T47D (cell line): ENCODE measurements around the gene ZNF786.
A peak's percentile ranks its signal among the peaks of the same experiment; 100 is the strongest.
"Not testable (repeated sequence)": the region's sequence is repeated elsewhere in the genome, so short reads cannot be mapped to it uniquely, and the experiment has no call there.

ENCODE experiments used
- DNase-seq, 2 experiments: peaks; one replicate each; pipeline versions ENCODE4 v3.0.0 to v3.0.0-alpha.2; 2011 to 2012; ENCODE audit warnings: low read depth in 1 of 2, low spot score in 1 of 2
- JUND ChIP-seq: IDR thresholded peaks from 2 replicates; pipeline ENCODE4 v1.6.1; 2012; ENCODE audit warnings: low read depth
- in situ Hi-C: cut with HindIII; loops from 2 replicates; pipeline ENCODE4 v1.10.0; 2016; ENCODE audit warnings: low sequenced_read_pairs, low pct_unique_long_range_greater_than_20kb

The ZNF786 gene

DNA sequence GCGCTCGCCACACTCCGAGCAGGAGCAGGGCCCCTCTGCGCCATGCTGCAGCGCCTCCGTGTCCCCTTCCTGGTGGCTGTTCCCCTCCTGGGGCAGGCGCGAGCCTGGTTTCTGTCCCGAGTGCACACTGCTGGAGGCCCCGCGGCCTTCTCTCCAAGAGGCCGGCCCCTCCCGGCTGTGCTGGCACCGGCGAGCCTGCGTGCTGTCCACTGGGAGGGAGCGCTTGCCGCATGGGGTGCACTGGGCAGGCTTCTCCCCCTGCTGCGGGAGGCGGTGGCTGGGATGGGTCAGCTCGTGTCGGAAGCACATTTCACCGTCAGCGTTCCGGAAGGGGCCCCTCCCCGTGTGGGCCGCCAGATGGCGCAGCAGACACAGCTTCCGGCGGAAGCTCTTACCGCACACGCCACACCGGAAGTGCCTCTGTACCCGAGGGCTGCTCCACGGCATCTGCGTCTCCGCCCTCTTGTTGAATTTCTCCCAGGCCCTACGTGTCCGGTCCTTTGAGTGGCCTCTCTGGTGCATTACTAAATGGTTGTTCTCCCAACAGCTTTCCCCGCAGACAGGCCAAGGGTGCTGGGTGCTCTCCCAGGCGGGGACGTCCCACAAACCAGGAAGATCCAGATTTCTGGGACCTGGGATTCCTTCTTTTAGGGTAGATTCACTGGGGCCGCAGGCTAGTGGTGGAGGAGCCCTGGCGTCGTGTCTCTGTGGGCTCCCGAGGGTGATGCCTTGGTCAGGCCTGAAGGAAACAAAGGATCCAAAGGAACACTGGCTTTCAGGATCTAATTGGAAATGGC is 18.7 kb downstream of the ZNF786 start:
- DNase-seq, result peak in 1 of 2 experiments; percentile 12
- in situ Hi-C loops, result no loop called here
- no peak for TF ChIP-seq JUND

DNA sequence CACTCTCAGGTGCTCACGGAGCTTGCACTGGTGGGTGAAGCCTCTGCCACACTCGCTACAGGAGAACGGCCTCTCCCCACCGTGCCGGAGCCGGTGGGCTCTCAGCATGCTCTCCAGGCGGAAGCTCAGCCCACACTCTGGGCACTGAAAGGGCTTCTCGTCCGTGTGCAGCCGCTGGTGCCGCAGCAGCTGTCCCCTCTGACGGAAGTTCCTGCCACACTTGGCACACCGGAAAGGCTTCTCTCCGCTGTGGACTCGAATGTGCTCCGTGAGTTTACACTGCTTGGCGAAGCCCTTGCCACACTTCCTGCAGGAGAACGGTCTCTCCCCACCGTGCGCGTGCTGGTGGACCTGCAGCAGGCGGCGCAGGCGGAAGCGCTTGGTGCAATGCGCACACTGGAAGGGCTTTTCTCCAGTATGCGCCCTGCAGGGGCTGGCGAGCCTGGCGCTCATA is 19.3 kb downstream of the ZNF786 start:
- no peak for TF ChIP-seq JUND
- DNase-seq, result no peak
- in situ Hi-C loops, result no loop called here

GRCh38 chr7:149070372-149071125 is 20.0 kb downstream of the ZNF786 start:
- in situ Hi-C loops, result no loop called here
- no peak for DNase-seq

GRCh38 chr7:149067869-149068268 is 22.6 kb downstream of the ZNF786 start:
- no peak for TF ChIP-seq JUND
- peak in 1 of 2 experiments; percentile 15 for DNase-seq
- in situ Hi-C loops, result no loop called here

More at GRCh38 chr7:149070372-149071125, 20.0 kb downstream of the ZNF786 start:
- TF ChIP-seq JUND, result no peak

- in situ Hi-C loops, result no loop called here
- DNase-seq, result no peak
- TF ChIP-seq JUND, result no peak
These were observed 27.0 kb downstream of the ZNF786 start for GRCh38 chr7:149063476-149063875.

GRCh38 chr7:149062217-149062899 is 28.2 kb downstream of the ZNF786 start:
- in situ Hi-C loops, DNase-seq: not testable (repeated sequence)

- DNase-seq, result no peak
- no peak for TF ChIP-seq JUND
- in situ Hi-C loops, result no loop called here
These were observed 30.4 kb downstream of the ZNF786 start for GRCh38 chr7:149060156-149060555.

- TF ChIP-seq JUND, result no peak
- in situ Hi-C loops, result no loop called here
These were observed 36.6 kb downstream of the ZNF786 start for GRCh38 chr7:149053885-149054284.

DNA sequence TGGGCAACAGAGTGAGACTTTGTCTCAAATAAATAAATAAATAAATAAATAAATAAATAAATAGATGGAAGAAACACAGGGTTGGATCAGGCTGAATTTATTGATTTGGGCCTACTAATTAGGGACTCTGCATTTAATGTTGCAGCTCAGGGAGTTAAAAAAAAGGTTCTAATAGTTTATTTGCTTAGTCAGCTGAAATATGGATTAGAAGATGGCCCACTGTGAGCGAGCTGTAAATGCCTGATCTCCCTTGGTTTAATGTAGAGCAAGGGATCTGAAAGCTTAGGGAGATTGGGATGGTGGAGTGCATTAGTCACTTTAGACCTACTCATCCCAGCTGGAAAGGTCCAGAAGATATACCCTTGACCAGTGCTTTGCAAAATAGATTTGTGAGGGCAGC is 37.1 kb downstream of the ZNF786 start:
- no peak for DNase-seq
- no peak for TF ChIP-seq JUND

More at GRCh38 chr7:149053885-149054284, 36.6 kb downstream of the ZNF786 start:
- DNase-seq, result no peak

DNA sequence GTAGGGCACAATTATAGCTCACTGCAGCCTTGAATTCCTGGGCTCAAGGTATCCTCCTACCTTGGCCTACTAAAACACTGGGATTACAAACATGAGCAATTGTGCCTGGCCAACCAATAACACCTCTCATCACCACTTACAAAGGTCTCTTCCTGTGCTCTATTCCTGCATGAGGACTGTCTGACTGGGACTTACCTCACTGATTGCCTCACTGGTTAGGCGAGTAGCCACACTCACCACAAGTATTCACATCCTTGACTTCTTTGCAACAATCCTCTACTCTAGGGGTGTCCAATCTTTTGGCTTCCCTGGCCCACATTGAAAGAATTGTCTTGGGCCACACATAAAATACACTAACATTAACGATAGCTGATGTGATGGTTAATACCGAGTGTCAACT is 39.6 kb downstream of the ZNF786 start:
- in situ Hi-C loops, result no loop called here
- no peak for TF ChIP-seq JUND
- no peak for DNase-seq

More for the DNA sequence above, 37.1 kb downstream of the ZNF786 start:
- in situ Hi-C loops, result no loop called here

DNA sequence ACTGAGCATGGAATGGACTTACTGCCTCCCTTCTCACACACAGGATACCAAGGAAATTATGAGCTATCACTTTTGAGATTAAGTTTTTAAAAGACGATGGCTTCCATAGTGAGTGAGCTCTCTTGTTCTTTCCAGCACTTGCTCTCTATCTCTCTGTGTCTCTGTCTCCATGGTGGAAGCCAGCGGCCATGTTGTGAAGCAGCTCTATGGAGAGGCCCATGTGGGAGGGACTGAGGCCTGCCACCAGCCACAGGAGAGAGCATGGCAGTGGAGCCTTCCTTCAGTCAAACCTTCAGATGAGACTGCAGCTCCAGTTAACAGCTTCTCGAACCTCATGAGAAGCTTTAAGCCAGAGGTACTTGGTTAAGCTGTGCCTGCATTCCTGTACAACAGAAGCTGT is 41.7 kb downstream of the ZNF786 start:
- no peak for TF ChIP-seq JUND
- no peak for DNase-seq
- in situ Hi-C loops, result no loop called here

GRCh38 chr7:149046416-149046815 is 44.1 kb downstream of the ZNF786 start:
- no peak for TF ChIP-seq JUND
- DNase-seq, result no peak
- in situ Hi-C loops, result no loop called here

- no peak for TF ChIP-seq JUND
- no peak for DNase-seq
- in situ Hi-C loops, result no loop called here
These were observed 46.6 kb downstream of the ZNF786 start for GRCh38 chr7:149043936-149044335.
